Measurements from ENCODE around the gene PRPF8.

GRCh38 chr17:1690544-1691221 lies 6.0 kb upstream of the PRPF8 start:
- TF ChIP-seq CTCF (IDR thresholded peaks at IDR 0.05) (no peak), POLR2A (IDR thresholded peaks at IDR 0.05) (no peak)
